Measurements from ENCODE around the gene TRIM9.

- TF ChIP-seq CTCF (IDR thresholded peaks at IDR 0.05) = no peak
- no peak for TF ChIP-seq POLR2A (IDR thresholded peaks at IDR 0.05)
- no peak for TF ChIP-seq EP300 (IDR thresholded peaks at IDR 0.05)
Measured at GRCh38 chr14:50999726-51000125, 95.2 kb downstream of the TRIM9 start.

Measured in ovary (tissue), 3 donors.